Erythroblast (primary cell): ENCODE results near the gene SARM1.

Experiments used
- GATA1 ChIP-seq: IDR thresholded peaks from 2 replicates; pipeline ENCODE4 v1.6.1; 2011; ENCODE audit warnings: low read depth, mild to moderate bottlenecking, control low read depth, low read length, moderate library complexity
- POLR2A ChIP-seq: IDR thresholded peaks from 2 replicates; pipeline ENCODE4 v1.6.1; 2011; ENCODE audit warnings: mild to moderate bottlenecking, low read length

DNA sequence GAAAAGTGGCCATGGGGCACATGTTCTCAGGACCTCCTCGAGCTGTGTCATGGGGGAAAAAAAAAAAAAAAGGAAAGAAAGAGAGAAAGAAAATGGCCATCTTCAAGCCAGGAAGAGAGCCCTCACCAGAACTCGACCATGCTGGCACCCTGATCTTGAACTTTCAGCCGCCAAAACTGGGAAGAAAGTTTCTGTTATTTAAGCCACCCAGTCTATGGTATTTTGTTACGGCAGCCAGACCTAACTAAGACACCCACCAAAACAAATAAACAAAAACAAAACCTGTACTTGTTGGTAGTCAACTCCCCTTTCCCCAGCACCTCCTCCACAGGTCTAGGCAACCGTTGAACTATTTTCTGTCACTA, 75.9 kb downstream of the SARM1 start:
- TF ChIP-seq POLR2A = no peak
- no peak for TF ChIP-seq GATA1
